ENCODE results near the gene EVI2B. TPM values are rescaled to one million over a fixed set of nuclear protein-coding genes. Genes with fewer than 3 reads are reported as not detected.

Gene EVI2B
- total RNA-seq, 1 experiment from 2014 or later = 0.20 TPM

GRCh38 chr17:31269036-31269577 lies 44.7 kb downstream of the EVI2B start:
- H3K36me3 ChIP-seq (ENCODE audit: control insufficient read depth in 1 of 2, insufficient read depth in 2 of 2, low read length in 2 of 2) = 0 out of 4 replicates have a peak, but pooled peaks cover 3 to 9% of the 10 kb centered on the region in 2 experiments
- no peaks in the 10 kb centered on the region for H3K27me3 ChIP-seq (ENCODE audit: insufficient read depth, low read length)
- no peak for ATAC-seq
- peak overlapping the region; percentile 55 for H3K4me2 ChIP-seq (ENCODE audit: low read length)
- no peak overlapping the region for H2AFZ ChIP-seq (ENCODE audit: low read depth, low read length, poor library complexity, severe bottlenecking)
- POLR2A ChIA-PET = no interaction called here
- H3K9me2 ChIP-seq (ENCODE audit: insufficient read depth) = peaks cover 4% of the 10 kb centered on the region; the same call in 1 of the 2 replicates
- no TSS peak for BruUV-seq (replicated peaks)
- H3K4me3 ChIP-seq (replicated peaks in 1 of 2; ENCODE audit: low read depth in 1 of 2, low read length in 2 of 2) = 0 out of 4 replicates have a peak overlapping the region, but pooled peaks of 1 of the 2 experiments have one; percentile 9
- RAD21 ChIA-PET (ENCODE audit: low non-redundant PET in 1 of 2, low total read pairs in 2 of 2, uncharacterized antibody in 2 of 2, unreplicated experiment in 2 of 2) = no interaction called here
- H4K20me1 ChIP-seq (ENCODE audit: insufficient read depth) = no peaks in the 10 kb centered on the region
- H3K27ac ChIP-seq (ENCODE audit: low read depth, low read length) = peak overlapping the region; percentile 36; the same call in 1 of the 2 replicates
- intact Hi-C loops (cut with micrococcal nuclease) = no loop called here
- H3K9me3 ChIP-seq (ENCODE audit: control insufficient read depth in 1 of 2, insufficient read depth in 1 of 2, low read depth in 1 of 2, low read length in 2 of 2) = no peaks in the 10 kb centered on the region
- CTCF ChIA-PET = no interaction called here
- H3K79me2 ChIP-seq (ENCODE audit: insufficient read depth, low read length) = no peaks in the 10 kb centered on the region
- no peak overlapping the region for H3K9ac ChIP-seq (ENCODE audit: low read length)
- H3K4me1 ChIP-seq (ENCODE audit: control insufficient read depth in 1 of 2, insufficient read depth in 2 of 2, low read length in 2 of 2) = peaks cover 16 to 18% of the 10 kb centered on the region in 2 experiments
- no peak for TF ChIP-seq ZNF274 (IDR thresholded peaks at IDR 0.05; ENCODE audit: low read depth, low read length)
- no peak for TF ChIP-seq YY1 (IDR thresholded peaks at IDR 0.05; ENCODE audit: extremely low read depth, insufficient replicate concordance, low read depth, low read length)
- TF ChIP-seq SP1 (IDR thresholded peaks at IDR 0.05; ENCODE audit: low read depth) = no peak
- TF ChIP-seq SRF (IDR thresholded peaks at IDR 0.05; ENCODE audit: low read depth) = no peak
- TF ChIP-seq, protein P1, sequence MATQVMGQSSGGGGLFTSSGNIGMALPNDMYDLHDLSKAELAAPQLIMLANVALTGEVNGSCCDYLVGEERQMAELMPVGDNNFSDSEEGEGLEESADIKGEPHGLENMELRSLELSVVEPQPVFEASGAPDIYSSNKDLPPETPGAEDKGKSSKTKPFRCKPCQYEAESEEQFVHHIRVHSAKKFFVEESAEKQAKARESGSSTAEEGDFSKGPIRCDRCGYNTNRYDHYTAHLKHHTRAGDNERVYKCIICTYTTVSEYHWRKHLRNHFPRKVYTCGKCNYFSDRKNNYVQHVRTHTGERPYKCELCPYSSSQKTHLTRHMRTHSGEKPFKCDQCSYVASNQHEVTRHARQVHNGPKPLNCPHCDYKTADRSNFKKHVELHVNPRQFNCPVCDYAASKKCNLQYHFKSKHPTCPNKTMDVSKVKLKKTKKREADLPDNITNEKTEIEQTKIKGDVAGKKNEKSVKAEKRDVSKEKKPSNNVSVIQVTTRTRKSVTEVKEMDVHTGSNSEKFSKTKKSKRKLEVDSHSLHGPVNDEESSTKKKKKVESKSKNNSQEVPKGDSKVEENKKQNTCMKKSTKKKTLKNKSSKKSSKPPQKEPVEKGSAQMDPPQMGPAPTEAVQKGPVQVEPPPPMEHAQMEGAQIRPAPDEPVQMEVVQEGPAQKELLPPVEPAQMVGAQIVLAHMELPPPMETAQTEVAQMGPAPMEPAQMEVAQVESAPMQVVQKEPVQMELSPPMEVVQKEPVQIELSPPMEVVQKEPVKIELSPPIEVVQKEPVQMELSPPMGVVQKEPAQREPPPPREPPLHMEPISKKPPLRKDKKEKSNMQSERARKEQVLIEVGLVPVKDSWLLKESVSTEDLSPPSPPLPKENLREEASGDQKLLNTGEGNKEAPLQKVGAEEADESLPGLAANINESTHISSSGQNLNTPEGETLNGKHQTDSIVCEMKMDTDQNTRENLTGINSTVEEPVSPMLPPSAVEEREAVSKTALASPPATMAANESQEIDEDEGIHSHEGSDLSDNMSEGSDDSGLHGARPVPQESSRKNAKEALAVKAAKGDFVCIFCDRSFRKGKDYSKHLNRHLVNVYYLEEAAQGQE (IDR thresholded peaks at IDR 0.05; ENCODE audit: low read depth) = no peak
- no peak for TF ChIP-seq EZH2 (IDR thresholded peaks at IDR 0.05)
- no peak for TF ChIP-seq SIN3A (IDR thresholded peaks at IDR 0.05; ENCODE audit: low read depth)
- no peak for TF ChIP-seq ZFX (IDR thresholded peaks at IDR 0.05)
- TF ChIP-seq POLR2A (IDR thresholded peaks at IDR 0.05; ENCODE audit: borderline replicate concordance, extremely low read depth, insufficient read depth, insufficient read length) = no peak
- no peak for TF ChIP-seq MAX (IDR thresholded peaks at IDR 0.05)
- TF ChIP-seq TCF7L2 (IDR thresholded peaks at IDR 0.05; ENCODE audit: borderline replicate concordance, extremely low read depth, insufficient read depth, insufficient read length) = no peak
- no peak for TF ChIP-seq ATF3 (IDR thresholded peaks at IDR 0.05)
- no peak for TF ChIP-seq POLR2AphosphoS5 (IDR thresholded peaks at IDR 0.05; ENCODE audit: low read depth, low read length)
- TF ChIP-seq CBX3 (IDR thresholded peaks at IDR 0.05; ENCODE audit: low read depth) = no peak
- TF ChIP-seq EGR1 (IDR thresholded peaks at IDR 0.05; ENCODE audit: low read depth) = no peak
- no peak for TF ChIP-seq JUND (IDR thresholded peaks at IDR 0.05)
- TF ChIP-seq EZH2phosphoT487 (IDR thresholded peaks at IDR 0.05; ENCODE audit: borderline replicate concordance) = no peak
- no peak for DNase-seq (ENCODE audit: low read depth, low spot score)
